Pancreas (tissue), 10 donors: ENCODE data around the gene ERP27. TPM values are rescaled to one million over a fixed set of nuclear protein-coding genes. Genes with fewer than 3 reads are reported as not detected.

Experiments
- ATAC-seq, 4 donors: fragments of 200-7000 bp; cut with Tn5 transposase; one replicate each; pipeline versions ENCODE4 v1.8.0 to v1.9.1; 2020; ENCODE audit warnings: mild to moderate bottlenecking in 4 of 4, moderate library complexity in 4 of 4
- DNase-seq, 6 donors: peaks; one replicate each; pipeline ENCODE4 v3.0.0-alpha.2; 2020
- FAIRE-seq: peaks from 2 replicates; lab custom pipeline; 2012; peaks lifted over from hg19 to GRCh38; lab: Jason Lieb, UNC
- H3K27ac ChIP-seq, 4 donors: fragments of 200-600 bp; sonication (generic); 1 replicate in 3 of 4; 2 replicates in 1 of 4; pipeline versions ENCODE4 v1.5.0 to v1.8.0; 2020
- H3K27me3 ChIP-seq, 4 donors: fragments of 200-600 bp; one replicate each; pipeline ENCODE4 v1.8.0; 2021
- H3K36me3 ChIP-seq, 3 donors: fragments of 200-600 bp; sonication (generic) in 1 of 3; one replicate each; pipeline versions ENCODE4 v1.5.0 to v1.8.0; 2020 to 2021
- H3K4me1 ChIP-seq, 3 donors: fragments of 200-600 bp; one replicate each; pipeline ENCODE4 v1.8.0; 2021
- H3K4me3 ChIP-seq, 4 donors: fragments of 200-600 bp; sonication (generic) in 2 of 4; one replicate each; pipeline versions ENCODE4 v1.5.0 to v1.8.0; 2020 to 2021
- H3K9me3 ChIP-seq, 4 donors: fragments of 200-600 bp; one replicate each; pipeline ENCODE4 v1.8.0; 2021
- WGBS, 2 donors: extraction: QIAGEN DNeasy Blood & Tissue Kit; methylation state at CpG; one replicate each; pipeline ENCODE4 v1.1.7; 2013; 5-methylcytosine and 5-hydroxymethylcytosine counted together
- intact Hi-C, 3 donors: fragments of 100-400 bp; cut with DNase I; formaldehyde crosslinking; loops; one replicate each; pipeline versions ENCODE4 v1.11.1 to v1.14.2; 2022
- polyA plus RNA-seq, 2 donors: library from polyadenylated mRNA; stranded (reverse); fragments of 200-250 nt; gene quantifications; one replicate each; pipeline ENCODE4 v1.2.3, GENCODE V29; 2013
- total RNA-seq, 6 donors: library from RNA; stranded (reverse); fragmentation: NEBNext Ultra II Directional in 4 of 6; extraction: Animal tissue kit (Norgen Biotek cat#: 25700) in 4 of 6; gene quantifications; one replicate each; pipeline versions ENCODE4 v1.2.1 to v1.2.4, GENCODE V29; 2021 to 2023
- TF ChIP-seq, protein P1 (sequence below), 4 donors: fragments of 200-600 bp; sonication (generic) in 3 of 4; IDR thresholded peaks; one replicate each; pipeline versions ENCODE4 v1.5.0 to v1.8.0; 2021; ENCODE audit warnings: antibody characterized with exemption in 4 of 4
- donor health status: healthy with polysubstance abuse.
- donor health status: DM: no; HTN: no; CAD: no; lungs with moderate emphysema.
- donor health status: DM: no; HTN: no; CAD: no.
- donor health status: control.
- donor health status: control.
- donor health status: Bipolar disorder and iron deficiency.
- donor health status: DM: yes; HTN: yes; CAD: no.
- donor health status: DM: no; HTN: no; CAD: no.
- donor health status: DM: no; HTN: no; CAD: no.
- donor health status: DM: yes; HTN: yes; CAD: no.

ERP27 gene
- total and polyA plus RNA-seq, 8 donors = 41.8 to 267 (median 97.7) TPM

GRCh38 chr12:14927267-14927666 is 11.1 kb downstream of the ERP27 start:
- Histone ChIP-seq H3K36me3 (no peaks in the 10 kb centered on the region), H3K4me1 (peaks cover 14 to 40% (median 32%) of the 10 kb centered on the region in 3 donors), H3K9me3 (no peaks in the 10 kb centered on the region), H3K4me3 (no peak overlapping the region), H3K27me3 (no peaks in the 10 kb centered on the region), H3K27ac (no peak overlapping the region)
- intact Hi-C loops = loop anchor here in 1 of 3 donors (10.0 kb wide), 1 partner anchor 82 kb away; the partner anchor contains the start of gene ART4
- TF ChIP-seq, protein P1, sequence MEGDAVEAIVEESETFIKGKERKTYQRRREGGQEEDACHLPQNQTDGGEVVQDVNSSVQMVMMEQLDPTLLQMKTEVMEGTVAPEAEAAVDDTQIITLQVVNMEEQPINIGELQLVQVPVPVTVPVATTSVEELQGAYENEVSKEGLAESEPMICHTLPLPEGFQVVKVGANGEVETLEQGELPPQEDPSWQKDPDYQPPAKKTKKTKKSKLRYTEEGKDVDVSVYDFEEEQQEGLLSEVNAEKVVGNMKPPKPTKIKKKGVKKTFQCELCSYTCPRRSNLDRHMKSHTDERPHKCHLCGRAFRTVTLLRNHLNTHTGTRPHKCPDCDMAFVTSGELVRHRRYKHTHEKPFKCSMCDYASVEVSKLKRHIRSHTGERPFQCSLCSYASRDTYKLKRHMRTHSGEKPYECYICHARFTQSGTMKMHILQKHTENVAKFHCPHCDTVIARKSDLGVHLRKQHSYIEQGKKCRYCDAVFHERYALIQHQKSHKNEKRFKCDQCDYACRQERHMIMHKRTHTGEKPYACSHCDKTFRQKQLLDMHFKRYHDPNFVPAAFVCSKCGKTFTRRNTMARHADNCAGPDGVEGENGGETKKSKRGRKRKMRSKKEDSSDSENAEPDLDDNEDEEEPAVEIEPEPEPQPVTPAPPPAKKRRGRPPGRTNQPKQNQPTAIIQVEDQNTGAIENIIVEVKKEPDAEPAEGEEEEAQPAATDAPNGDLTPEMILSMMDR (IDR thresholded peaks at IDR 0.05) = no peak
- 89 to 91% methylated on average over 3 of the region's 3 CpGs for WGBS, 2 donors
- no peak for DNase-seq
- ATAC-seq = no peak
- no peak for FAIRE-seq

DNA sequence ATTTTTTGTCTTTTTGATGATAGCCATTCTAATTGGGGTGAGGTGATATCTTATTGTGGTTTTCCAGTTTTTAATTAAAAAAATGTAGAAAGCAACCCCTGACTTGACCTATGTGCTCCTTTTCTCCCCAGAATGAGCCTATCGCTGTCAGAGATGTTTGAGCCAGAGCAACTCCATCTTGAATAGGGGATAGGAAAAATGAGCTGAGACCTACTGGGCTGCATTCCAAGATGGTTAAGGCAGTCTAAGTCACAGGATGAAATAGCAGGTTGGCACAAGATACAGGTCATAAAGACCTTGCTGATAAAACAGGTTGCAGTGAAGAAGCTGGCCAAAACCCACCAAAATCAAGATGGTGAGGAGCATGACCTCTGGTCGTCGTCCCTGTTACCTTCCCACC is 13.8 kb downstream of the ERP27 start:
- Histone ChIP-seq H3K36me3 (peaks cover 0 to 14% (median 0%) of the 10 kb centered on the region in 3 donors), H3K9me3 (no peaks in the 10 kb centered on the region), H3K27me3 (no peaks in the 10 kb centered on the region), H3K4me3 (no peak overlapping the region), H3K4me1 (peaks cover 6 to 13% (median 12%) of the 10 kb centered on the region in 3 donors), H3K27ac (no peak overlapping the region)
- TF ChIP-seq, protein P1 (IDR thresholded peaks at IDR 0.05) = no peak
- no peak for FAIRE-seq
- WGBS, 2 donors = 60% methylated on average over 3 of the region's 3 CpGs
- DNase-seq = no peak
- no peak for ATAC-seq
- intact Hi-C loops = loop anchor here in 1 of 3 donors (10.0 kb wide), 1 partner anchor 80 kb away; the partner anchor contains the start of gene ART4

- Histone ChIP-seq H3K36me3 (peaks cover 0 to 19% (median 0%) of the 10 kb centered on the region in 3 donors), H3K9me3 (no peaks in the 10 kb centered on the region), H3K27me3 (no peaks in the 10 kb centered on the region), H3K27ac (no peak overlapping the region), H3K4me3 (no peak overlapping the region), H3K4me1 (peaks cover under 1 to 9% (median 6%) of the 10 kb centered on the region in 3 donors)
- intact Hi-C loops = loop anchor here in 1 of 3 donors (10.0 kb wide), 1 partner anchor 79 kb away; the partner anchor contains the start of gene ART4
- ATAC-seq (no peak), FAIRE-seq (no peak), DNase-seq (no peak)
- TF ChIP-seq, protein P1 (IDR thresholded peaks at IDR 0.05) = no peak
- 99 to 100% methylated on average over 2 of the region's 2 CpGs for WGBS, 2 donors
Observed at GRCh38 chr12:14923944-14924343, 14.4 kb downstream of the ERP27 start.

DNA sequence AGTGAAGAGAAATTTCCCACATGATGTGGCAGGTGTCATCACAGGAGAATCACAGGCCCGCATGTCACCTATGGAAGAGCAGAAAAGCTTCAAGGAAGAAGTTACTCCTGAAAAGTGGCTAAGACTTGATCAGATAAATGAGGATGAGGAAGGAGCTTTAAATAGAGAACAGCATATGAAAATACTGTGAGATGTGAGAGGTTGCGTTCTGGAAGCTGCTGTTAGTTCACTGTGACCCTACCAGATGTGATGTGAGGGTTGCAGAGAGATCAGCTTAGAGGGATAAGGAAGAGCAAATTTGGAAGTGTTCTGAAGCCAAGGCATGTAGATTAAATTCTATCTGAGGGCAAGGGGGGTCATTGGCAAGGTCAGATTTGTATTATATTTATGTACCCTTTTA is 17.1 kb downstream of the ERP27 start:
- Histone ChIP-seq H3K4me1 (no peaks in the 10 kb centered on the region), H3K27ac (no peak overlapping the region), H3K27me3 (no peaks in the 10 kb centered on the region), H3K9me3 (no peaks in the 10 kb centered on the region), H3K4me3 (no peak overlapping the region), H3K36me3 (peaks cover 0 to 44% (median 0%) of the 10 kb centered on the region in 3 donors)
- intact Hi-C loops = loop anchor here in 1 of 3 donors (10.0 kb wide), 1 partner anchor 76 kb away; the partner anchor contains the start of gene ART4
- WGBS, 2 donors = 94 to 95% methylated on average over 2 of the region's 2 CpGs
- FAIRE-seq = no peak
- no peak for DNase-seq
- ATAC-seq = no peak
- TF ChIP-seq, protein P1 (IDR thresholded peaks at IDR 0.05) = no peak

DNA sequence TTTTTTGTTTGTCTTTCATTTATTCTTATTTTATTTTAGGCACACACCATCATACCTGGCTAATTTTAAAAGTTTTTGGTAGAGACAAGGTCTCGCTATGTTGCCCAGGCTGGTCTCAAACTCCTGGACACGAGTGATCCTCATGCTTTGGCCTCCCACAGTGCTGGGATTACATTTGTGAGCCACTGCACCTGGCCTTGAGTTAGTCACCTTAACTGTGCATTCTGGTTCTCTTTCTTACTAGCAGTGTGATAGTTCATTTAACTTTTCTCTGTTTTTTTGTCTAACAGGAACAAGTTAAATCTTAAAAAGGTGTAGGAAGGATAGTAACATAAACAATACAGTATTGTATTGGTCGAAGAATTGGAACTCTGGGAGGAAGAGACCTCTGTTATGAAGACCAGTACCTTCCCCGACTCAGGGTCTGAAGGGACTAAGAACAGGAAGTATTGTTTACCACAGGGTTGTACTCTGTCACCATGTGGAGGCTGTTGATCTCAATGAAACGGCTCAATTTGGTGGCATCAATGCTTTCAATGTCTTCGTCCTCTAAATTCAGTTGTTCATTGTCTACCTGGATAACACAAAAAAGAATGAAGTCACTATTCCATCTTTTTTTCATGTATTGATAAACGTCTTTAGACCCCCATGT is 17.7 kb downstream of the ERP27 start:
- ATAC-seq = no peak
- intact Hi-C loops = loop anchor here in 1 of 3 donors (10.0 kb wide), 1 partner anchor 76 kb away; the partner anchor contains the start of gene ART4
- Histone ChIP-seq H3K4me3 (no peak overlapping the region), H3K9me3 (no peaks in the 10 kb centered on the region), H3K27me3 (no peaks in the 10 kb centered on the region), H3K36me3 (peaks cover 0 to 44% (median 0%) of the 10 kb centered on the region in 3 donors), H3K4me1 (no peaks in the 10 kb centered on the region), H3K27ac (no peak overlapping the region)
- TF ChIP-seq, protein P1 (IDR thresholded peaks at IDR 0.05) = no peak
- no peak for FAIRE-seq
- WGBS, 2 donors = 71 to 80% methylated on average over 7 of the region's 7 CpGs
- no peak for DNase-seq
